Stimulated activated CD4-positive, alpha-beta T cell treated with anti-CD3 and anti-CD28 coated beads, Interleukin-15, amount 100 ng/mL, for 1 hour (primary cell): Measurements from ENCODE around the gene ZFAND4.
A peak's percentile ranks its signal among the peaks of the same experiment; 100 is the strongest.
"Not testable (repeated sequence)": the region's sequence is repeated elsewhere in the genome, so short reads cannot be mapped to it uniquely, and the experiment has no call there.

Source experiments
- DNase-seq, 2 donors: peaks; one replicate each; pipeline ENCODE4 v3.0.0-alpha.2; 2020; ENCODE audit warnings: low read depth in 1 of 2, low spot score in 1 of 2

Gene ZFAND4

GRCh38 chr10:45644527-45644926, 28.0 kb downstream of the ZFAND4 start:
- DNase-seq = no peak

GRCh38 chr10:45640941-45641340, 31.6 kb downstream of the ZFAND4 start:
- no peak for DNase-seq

DNA sequence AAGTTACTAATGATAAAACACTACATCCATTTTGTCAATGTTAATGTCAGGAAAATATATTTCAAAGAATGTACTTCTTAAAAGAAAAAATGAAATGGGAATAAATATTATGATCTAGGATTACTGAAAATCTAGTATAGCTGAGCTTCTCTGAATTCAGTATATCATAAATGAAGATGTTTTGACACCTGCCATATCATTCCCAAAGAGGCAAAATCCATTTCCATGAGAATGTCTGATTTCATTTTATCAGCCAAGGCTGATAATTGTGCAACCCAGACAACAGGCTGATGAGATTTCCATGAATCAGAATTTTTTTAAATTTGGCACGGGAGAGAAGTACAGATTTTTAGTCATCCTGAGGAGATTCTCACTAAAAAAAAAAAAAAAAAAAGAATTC, 32.5 kb downstream of the ZFAND4 start:
- DNase-seq = no peak

DNA sequence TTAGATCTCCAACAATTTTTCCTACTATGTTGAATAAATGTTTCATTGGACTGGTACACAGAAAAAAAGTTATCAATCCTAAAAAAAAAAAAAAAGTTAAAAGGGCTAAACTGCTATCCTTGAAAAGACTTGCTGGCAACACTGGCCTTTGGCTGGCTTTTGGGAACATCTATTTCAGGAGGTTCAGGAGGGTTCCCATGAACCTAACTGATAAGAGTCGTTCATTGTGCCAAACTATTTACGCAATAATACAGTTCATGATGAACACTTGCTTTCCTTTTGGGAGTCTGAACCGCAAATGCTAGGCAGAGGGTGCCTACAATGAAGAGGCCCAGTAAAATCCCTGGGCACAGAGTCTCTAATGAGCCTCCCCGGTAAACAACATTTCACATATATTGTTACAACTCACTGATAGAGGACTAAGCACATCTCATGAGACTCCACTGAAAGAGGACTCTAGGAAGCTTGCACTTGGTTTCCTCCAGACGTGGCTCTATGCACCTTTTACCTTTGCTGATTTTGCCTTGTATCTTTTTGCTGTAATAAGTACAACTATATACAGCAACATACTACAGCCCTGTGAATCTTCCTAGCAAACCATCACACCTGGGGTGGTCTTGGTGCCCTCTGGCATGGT, 45.0 kb downstream of the ZFAND4 start:
- no peak for DNase-seq

- DNase-seq = no peak
Observed at GRCh38 chr10:45625879-45626278, 46.7 kb downstream of the ZFAND4 start.

DNA sequence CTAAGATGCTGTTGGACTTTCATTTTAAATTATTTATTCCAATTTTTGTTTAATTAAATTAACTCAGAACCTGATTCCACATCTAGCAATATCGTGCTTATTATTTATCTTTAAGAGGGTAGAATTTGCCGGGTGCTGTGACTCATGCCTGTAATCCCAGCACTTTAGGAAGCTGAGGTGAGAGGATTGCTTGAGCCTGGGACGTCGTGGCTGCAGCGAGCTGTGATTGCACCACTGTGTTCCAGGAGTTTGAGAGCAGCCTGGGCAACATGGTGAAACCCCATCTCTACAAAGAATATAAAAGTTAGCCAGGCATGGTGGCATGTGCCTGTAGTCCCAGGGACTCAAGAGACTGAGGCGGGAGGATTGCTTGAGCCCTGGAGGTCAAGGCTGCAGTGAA, 47.8 kb downstream of the ZFAND4 start:
- DNase-seq = no peak

- no peak for DNase-seq
Observed at GRCh38 chr10:45614869-45615268, 57.7 kb downstream of the ZFAND4 start.

DNA sequence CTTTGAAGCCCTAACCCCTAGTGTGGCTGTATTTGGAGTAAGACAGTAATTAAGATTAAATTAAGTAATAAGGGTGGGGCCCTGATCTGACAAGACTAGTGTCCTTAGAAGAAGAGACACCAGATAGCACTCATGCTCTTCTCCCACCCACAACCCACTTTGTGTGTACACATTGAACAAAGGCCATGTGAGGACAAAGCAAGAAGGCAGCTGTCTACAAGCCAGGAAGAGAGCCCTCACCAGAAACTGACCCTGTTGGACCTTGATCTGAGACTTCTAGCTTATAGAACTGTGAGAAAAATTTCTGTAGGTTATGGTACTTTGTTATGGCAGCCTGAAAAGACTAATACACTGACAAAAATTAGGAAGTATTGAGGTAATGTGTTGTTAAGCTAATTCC, 59.8 kb downstream of the ZFAND4 start:
- no peak for DNase-seq

GRCh38 chr10:45608052-45608451, 64.5 kb downstream of the ZFAND4 start:
- no peak for DNase-seq

DNA sequence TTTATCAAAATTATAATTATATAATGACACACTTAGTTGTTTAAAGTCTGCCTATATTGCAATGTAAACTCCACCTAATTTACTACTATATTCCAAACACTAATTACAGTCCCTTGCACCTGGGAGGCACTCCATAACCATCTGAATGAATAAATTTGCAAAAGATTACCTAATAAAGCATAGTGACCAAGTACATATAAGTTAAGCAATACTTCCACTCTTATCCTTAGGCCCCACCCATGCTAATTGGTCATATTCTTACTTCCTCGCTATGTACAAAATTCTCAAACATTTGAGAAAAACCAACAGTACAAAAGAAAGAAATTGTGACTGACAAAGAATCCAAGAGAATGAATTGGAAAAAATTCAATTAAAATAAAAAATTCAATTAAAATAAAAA, 65.3 kb downstream of the ZFAND4 start:
- DNase-seq = no peak

- no peak for DNase-seq
Observed at GRCh38 chr10:45602836-45603235, 69.7 kb downstream of the ZFAND4 start.

GRCh38 chr10:45602082-45602730, 70.4 kb downstream of the ZFAND4 start:
- no peak for DNase-seq

GRCh38 chr10:45601254-45601930, 71.2 kb downstream of the ZFAND4 start:
- DNase-seq = not testable (repeated sequence)

DNA sequence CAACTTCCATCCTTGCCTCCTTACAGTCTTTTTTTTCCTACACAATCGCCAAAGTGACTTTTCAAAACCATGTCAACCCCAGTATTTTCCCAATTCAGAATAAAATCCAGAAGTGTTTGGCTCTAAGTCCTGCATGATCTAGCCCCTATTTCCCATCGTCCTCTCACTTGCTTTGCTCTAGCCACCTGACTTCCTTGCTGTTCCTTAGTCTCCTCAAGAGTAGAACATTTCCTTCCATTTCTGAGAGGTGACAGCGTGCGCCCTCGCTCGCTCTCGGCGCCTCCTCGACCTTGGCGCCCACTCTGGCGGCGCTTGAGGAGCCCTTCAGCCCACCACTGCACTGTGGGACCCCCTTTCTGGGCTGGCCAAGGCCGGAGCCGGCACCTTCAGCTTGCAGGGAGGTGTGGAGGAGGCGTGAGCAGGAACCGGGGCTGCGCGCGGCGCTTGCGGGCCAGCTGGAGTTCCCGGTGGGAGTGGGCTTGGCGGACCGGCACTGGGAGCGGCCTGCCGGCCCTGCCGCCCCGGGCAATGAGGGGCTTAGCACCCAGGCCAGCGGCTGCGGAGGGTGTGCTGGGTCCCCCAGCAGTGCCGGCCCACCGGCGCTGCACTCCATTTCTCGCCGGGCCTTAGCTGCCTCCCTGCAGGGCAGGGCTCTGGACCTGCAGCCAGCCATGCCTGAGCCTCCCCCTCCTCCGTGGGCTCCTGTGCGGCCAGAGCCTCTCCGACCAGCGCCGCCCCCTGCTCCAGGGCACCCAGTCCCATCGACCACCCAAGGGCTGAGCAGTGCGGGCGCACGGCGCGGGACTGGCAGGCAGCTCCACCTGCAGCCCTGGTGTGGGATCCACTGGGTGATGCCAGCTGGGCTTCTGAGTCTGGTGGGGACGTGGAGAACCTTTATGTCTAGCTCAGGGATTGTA, 72.0 kb downstream of the ZFAND4 start:
- DNase-seq = not testable (repeated sequence)

DNA sequence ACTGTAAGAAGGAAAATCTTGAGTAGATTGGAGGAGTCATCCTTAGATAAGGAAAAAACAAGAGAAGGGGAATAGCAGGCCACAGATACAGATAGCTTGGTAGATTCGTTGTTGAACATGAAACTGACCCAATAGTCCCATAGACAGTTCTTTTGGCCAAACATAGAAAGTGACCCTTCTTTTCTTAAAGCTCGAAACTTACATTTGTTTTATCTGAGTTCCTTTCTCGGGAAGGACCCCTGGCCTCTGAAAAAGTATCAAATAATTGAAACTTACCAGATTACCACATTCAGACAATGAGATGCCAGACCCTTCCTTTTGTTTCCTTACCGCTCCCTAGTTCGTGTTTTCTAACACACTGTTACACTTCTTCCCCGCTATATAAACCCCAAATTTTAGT, 72.9 kb downstream of the ZFAND4 start:
- no peak for DNase-seq

GRCh38 chr10:45599021-45599603, 73.5 kb downstream of the ZFAND4 start:
- DNase-seq = no peak

DNA sequence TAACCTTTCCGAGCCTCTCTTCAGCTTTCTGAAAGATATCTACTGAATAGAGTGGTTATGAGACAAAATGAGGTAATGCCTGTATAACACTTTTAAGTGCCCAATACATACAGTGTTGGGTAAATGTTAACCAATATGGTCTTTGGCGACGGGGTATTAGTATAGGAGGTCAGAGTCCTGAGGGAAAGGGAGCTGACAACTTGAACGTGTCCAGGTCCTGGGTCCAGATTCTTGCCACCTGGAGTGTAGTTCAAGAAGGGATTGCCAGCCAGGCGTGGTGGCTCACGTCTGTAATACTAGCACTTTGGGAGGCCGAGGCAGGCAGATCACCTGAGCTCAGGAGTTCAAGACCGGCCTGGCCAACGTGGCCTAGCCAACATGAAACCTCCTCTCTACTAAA, 76.0 kb downstream of the ZFAND4 start:
- DNase-seq = no peak

- DNase-seq = peak; percentile 76 to 85
Observed at GRCh38 chr10:45594276-45595157, 78.1 kb downstream of the ZFAND4 start.

- DNase-seq = no peak
Observed at GRCh38 chr10:45593938-45594275, 78.7 kb downstream of the ZFAND4 start.

DNA sequence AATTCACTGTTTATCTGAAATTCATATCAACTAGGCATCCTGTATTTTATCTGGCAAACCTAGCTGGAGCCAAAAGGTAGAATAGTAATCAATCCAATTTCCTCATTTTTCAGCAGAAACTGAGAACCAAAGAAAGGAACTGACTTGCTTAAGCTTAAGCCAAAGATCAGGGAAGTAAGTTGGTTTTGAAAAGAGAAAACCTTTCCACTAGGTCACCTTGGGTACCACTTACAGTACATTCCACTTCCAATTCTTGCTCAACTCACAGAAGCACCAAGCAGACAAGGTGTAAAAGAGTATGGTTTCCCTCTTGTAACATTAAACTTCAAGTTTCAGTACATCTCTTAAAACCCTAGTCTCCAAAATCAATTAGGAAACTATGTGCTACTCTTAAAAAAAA, 79.6 kb downstream of the ZFAND4 start:
- no peak for DNase-seq
